ENCODE results near the gene CAMK4.

CAMK4 gene

GRCh38 chr5:111326551-111326950 lies 102.4 kb downstream of the CAMK4 start:
- TF ChIP-seq CTCF (conservative IDR thresholded peaks at IDR 0.05; ENCODE audit: control insufficient read depth, insufficient read depth, low read depth, low read length): no peak
- DNase-seq (ENCODE audit: low read depth): no peak
- no peak overlapping the region for H3K4me3 ChIP-seq (ENCODE audit: control insufficient read depth, low read depth, low read length)

- H3K4me3 ChIP-seq (ENCODE audit: control insufficient read depth, low read depth, low read length): no peak overlapping the region
- TF ChIP-seq CTCF (conservative IDR thresholded peaks at IDR 0.05; ENCODE audit: control insufficient read depth, insufficient read depth, low read depth, low read length): no peak
These were observed 112.9 kb downstream of the CAMK4 start for GRCh38 chr5:111337133-111337532.

GRCh38 chr5:111337688-111338087 lies 113.5 kb downstream of the CAMK4 start:
- TF ChIP-seq CTCF (conservative IDR thresholded peaks at IDR 0.05; ENCODE audit: control insufficient read depth, insufficient read depth, low read depth, low read length): no peak
- H3K4me3 ChIP-seq (ENCODE audit: control insufficient read depth, low read depth, low read length): no peak overlapping the region
- no peak for DNase-seq (ENCODE audit: low read depth)

More at GRCh38 chr5:111337133-111337532, 112.9 kb downstream of the CAMK4 start:
- no peak for DNase-seq (ENCODE audit: low read depth)

GRCh38 chr5:111345731-111346130 lies 121.5 kb downstream of the CAMK4 start:
- DNase-seq (ENCODE audit: low read depth): no peak
- TF ChIP-seq CTCF (conservative IDR thresholded peaks at IDR 0.05; ENCODE audit: control insufficient read depth, insufficient read depth, low read depth, low read length): no peak
- H3K4me3 ChIP-seq (ENCODE audit: control insufficient read depth, low read depth, low read length): no peak overlapping the region

GRCh38 chr5:111347021-111347420 lies 122.8 kb downstream of the CAMK4 start:
- no peak for DNase-seq (ENCODE audit: low read depth)
- TF ChIP-seq CTCF (conservative IDR thresholded peaks at IDR 0.05; ENCODE audit: control insufficient read depth, insufficient read depth, low read depth, low read length): no peak

GRCh38 chr5:111348661-111349329 lies 124.6 kb downstream of the CAMK4 start:
- no peak for DNase-seq (ENCODE audit: low read depth)
- TF ChIP-seq CTCF (conservative IDR thresholded peaks at IDR 0.05; ENCODE audit: control insufficient read depth, insufficient read depth, low read depth, low read length): no peak
- no peak overlapping the region for H3K4me3 ChIP-seq (ENCODE audit: control insufficient read depth, low read depth, low read length)

More at GRCh38 chr5:111347021-111347420, 122.8 kb downstream of the CAMK4 start:
- no peak overlapping the region for H3K4me3 ChIP-seq (ENCODE audit: control insufficient read depth, low read depth, low read length)

Data from fibroblast of mammary gland (primary cell).